SIG-M5 treated with dmso at 0.1 percent for 504 hours (cell line): ENCODE measurements around the gene L3MBTL4.

Experiments
- DNase-seq: peaks from one replicate; lab custom pipeline; 2025; ENCODE audit not compliant: unreplicated experiment; lab: John Stamatoyannopoulos, UW

L3MBTL4 gene

GRCh38 chr18:5967666-5968065, 447.0 kb downstream of the L3MBTL4 start:
- no peak for DNase-seq

- no peak for DNase-seq
Measured at GRCh38 chr18:5967007-5967406, 447.7 kb downstream of the L3MBTL4 start.

- no peak for DNase-seq
Measured at GRCh38 chr18:5966514-5966913, 448.2 kb downstream of the L3MBTL4 start.

- DNase-seq: no peak
Measured at GRCh38 chr18:5964996-5965395, 449.7 kb downstream of the L3MBTL4 start.

DNA sequence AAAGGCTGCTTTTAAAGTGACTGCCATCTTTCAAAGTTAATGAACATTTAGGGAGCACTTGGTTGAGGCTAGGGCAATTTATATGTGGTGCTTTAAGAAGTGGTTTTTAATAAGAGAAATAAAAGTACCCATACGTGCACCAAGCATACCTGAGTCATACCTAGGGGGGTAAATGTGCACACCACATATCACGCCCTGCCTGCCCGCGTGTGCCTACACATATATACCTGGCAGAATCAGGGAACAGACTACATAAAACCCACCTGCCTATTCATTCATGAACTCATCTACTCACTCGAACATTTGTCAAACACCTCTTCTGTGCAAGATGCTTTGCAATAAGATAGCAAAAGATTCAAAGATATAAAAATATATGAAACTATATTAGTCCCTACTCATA, 450.1 kb downstream of the L3MBTL4 start:
- DNase-seq: no peak

DNA sequence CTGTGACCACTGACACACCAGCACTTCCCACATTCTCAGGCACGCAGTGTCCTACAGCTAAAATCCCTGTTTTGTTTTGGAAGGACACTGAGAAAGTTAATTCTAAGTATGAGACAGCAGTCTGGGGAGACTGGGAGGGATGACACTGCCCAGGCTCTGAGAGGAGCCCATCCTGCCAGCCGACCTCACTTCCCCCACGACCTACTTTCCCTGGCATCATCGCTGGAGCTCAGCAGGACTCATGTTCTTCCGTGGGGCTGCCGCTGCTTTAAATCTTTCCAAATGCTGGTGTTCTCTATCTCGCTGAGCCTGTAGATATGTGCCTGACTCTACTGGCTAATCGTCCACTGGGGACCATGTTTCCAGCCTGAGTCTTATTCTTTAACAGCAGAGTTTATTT, 450.6 kb downstream of the L3MBTL4 start:
- DNase-seq: no peak

- no peak for DNase-seq
Measured at GRCh38 chr18:5963267-5963666, 451.4 kb downstream of the L3MBTL4 start.

DNA sequence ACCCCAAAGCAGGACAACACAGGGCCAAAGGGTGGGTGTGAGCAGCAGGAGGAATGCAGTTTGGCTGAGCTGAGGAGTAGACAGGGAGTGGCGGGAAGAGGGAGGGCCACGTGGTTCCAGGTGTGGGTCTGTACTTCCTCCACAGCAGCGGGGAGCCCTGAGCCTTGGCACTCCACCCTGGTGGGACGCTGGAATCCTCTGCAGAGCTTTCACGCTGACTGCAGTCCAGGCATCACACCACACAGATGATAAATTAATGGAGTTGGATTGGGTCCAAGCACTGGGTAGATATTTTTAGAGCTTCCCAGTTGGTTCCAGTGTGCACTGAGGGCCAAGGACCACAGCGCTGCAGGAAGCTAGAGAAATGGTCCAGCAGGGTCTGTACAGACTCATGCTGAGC, 452.3 kb downstream of the L3MBTL4 start:
- no peak for DNase-seq

DNA sequence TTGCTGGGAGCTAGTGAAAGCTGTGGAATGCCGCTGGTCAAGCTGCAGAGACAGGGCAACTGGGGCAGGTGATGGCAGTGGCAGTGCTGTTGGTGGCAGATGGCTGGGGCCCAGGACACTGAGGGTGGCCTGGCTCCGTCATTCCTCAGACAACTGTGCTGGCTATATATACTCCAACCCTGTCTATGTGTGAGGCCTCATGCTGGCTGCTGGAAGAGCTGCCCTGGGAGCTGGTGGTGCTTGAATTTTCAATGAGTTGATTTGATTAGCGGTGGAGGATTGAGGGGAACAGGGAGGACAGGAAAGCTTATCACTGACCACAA, 452.9 kb downstream of the L3MBTL4 start:
- DNase-seq: no peak

DNA sequence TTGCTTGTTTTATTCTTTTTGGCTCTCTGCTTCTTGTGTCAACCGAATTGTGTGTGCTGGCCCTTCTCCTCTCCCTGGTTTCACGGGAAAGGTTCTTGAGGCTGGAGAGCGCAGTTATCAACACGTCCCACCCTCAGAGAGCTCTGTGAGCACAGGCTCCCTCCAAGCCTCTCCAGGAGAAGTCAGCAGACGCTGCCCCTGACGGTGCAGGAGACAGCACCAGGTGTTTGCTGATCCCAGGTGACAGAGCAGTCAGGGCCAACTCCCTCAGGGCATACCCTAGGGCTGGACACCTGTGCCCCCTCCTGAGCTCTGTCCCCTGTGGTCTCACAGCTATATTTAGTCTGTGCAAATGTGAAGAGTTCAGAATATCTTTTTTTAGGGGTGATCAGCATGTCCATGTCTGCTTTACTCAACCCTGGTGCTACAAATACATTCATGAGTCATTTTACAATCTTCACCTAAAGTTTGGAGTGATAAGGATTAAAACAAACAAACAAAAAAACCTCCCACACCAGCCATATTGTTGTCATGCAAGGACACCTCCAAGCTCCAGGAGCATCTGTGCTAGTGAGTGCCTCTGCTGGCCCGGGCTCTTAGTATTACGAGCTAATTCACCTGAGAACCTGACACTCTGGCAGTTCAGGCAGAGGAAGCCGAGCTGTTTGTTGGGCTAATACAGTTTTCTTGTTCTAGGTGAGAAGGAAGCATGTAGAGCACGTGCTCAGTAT, 453.4 kb downstream of the L3MBTL4 start:
- no peak for DNase-seq

GRCh38 chr18:5958822-5959221, 455.9 kb downstream of the L3MBTL4 start:
- no peak for DNase-seq

DNA sequence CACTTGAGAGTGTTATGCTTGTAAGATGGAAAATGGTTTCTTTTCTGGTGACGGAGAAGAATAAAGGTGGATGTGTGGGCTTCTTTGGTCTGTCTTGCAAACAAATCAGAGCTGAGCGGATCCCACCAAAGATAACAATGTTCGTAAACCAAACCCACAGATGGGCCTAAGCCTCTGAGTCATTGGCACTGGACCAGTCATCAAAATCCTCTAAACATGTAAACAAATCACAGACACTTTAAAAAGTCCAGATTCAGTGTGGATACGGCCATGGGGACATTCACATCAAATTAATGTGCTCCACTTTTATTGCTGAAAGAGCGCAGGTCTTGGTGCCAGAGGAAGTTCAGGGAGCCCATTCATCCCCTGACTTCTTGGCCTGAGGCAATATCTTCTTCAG, 458.9 kb downstream of the L3MBTL4 start:
- DNase-seq: no peak

GRCh38 chr18:5951515-5952091, 463.1 kb downstream of the L3MBTL4 start:
- DNase-seq: no peak

DNA sequence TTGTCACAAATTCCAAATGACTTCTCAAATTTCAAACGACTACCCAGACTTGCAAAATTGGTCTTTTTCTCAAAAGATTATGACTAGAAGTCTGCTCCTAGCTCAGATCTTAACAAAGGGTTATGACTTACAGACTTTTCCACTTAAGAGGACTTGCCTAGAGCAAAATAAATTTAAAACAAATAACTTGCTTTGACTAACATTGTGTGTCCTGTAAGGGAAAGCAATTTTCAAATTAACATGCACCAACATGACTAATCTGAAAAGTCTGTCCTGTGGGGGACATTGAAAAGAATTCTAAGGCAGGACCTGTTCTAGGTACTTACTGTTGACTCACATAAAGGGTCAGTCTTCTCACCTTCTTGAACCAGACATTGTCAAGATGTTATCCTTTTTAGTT, 465.9 kb downstream of the L3MBTL4 start:
- DNase-seq: no peak

GRCh38 chr18:5948237-5948636, 466.5 kb downstream of the L3MBTL4 start:
- DNase-seq: no peak

- DNase-seq: no peak
Measured at GRCh38 chr18:5944448-5944847, 470.3 kb downstream of the L3MBTL4 start.

DNA sequence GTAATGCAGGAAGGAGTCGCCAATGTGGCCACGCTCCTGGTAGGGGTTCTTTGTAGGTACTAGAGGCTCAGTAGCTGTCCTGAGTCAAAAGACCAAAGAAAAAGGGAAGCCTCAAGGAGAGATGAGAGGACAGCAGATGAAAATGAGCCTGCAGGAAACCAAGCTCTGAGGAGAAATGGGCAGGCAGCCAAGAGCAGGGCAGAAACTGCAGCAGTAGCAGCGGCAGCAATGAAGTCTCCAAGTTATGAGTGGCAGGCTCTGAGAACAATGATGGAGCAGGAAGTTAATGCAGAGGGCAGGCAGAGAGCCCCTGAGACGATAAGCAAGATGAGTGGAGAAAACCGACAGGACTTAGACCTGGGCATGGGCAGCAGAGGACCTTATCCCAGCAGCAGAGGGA, 471.2 kb downstream of the L3MBTL4 start:
- no peak for DNase-seq

- no peak for DNase-seq
Measured at GRCh38 chr18:5942591-5942990, 472.1 kb downstream of the L3MBTL4 start.

DNA sequence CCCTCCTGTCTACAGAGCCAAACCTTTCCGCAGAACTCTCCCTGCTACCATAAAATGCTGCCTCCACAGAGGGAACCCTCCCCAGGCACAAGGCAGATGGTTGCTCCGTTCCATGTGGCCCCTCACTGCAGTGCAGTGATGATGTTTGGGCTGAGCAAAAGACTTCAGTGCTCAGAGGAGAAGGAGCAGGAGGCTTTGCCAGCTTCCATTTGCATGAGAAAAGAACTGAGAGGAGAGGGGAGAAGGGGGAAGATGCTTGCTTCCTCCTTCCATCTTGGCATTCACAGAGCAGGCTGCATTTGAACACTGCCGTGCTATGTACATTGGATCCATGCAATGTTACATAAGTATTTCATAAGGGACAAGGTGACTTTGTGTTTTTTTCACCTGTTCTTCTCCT, 472.8 kb downstream of the L3MBTL4 start:
- no peak for DNase-seq

DNA sequence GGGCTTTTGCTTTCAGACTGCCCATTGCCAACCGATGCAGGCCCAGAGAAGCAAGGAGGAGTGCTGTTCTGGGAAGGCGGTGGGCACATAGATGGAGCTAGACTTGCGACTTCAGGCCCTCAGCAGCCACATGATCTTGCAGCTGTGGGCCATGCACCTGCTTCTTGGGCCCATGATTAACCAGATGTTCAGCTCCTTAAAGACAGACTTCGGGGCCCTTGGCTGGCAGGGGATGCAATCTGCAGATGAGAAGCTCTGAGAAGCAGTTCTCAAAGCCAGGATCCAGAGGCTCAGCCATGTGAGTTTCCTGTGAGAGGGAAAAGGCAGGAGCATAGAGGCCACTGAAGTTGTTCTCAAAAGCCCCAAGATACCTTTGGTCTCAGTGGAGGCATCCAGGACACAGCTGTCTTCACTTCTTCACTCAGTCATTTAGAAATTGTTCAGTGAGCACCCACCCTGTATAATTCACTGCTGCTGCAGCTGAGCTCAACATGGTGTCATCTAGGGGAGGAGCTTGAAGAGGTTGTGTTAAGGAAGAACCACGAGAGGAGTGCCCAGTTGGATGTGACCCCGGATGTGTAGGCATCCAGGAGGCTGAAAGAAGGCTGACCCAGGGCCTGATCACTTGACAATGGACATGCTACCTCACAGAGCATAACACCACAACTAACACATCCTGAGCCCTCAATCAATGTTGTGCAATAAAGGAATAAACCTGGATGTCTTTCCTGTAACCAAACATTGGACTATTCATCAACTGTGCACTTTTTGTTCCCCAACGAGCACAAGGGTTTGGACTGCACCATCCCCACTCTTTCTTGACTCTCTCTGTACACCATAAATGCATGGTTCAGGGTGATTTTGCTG, 474.7 kb downstream of the L3MBTL4 start:
- DNase-seq: no peak

GRCh38 chr18:5937795-5938194, 476.9 kb downstream of the L3MBTL4 start:
- DNase-seq: no peak

DNA sequence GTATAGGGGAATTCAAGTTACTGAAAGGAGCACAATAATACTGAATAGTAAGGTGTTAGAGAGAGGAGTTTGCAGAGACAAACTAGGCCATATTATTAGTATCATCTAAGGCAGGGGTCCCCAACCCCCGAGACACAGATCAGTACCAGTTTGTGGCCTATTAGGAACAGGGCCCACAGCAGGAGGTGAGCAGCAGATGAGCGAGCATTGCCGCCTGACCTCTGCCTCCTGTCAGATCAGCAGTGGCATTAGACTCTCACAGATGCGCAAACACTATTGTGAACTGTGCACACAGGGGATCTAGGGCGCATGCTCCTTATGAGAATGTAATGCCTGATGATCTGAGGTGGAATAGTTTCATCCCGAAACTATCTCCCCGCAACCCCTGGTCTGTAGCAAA, 477.6 kb downstream of the L3MBTL4 start:
- no peak for DNase-seq
